K562 (cell line): ENCODE data around the gene RPL22. TPM values are rescaled to one million over a fixed set of nuclear protein-coding genes. Genes with fewer than 3 reads are reported as not detected.
A peak's percentile ranks its signal among the peaks of the same experiment; 100 is the strongest.

Source experiments
- CHAMP1 ChIP-seq: fragments of 450-650 bp; IDR thresholded peaks from 2 replicates; pipeline ENCODE4 v1.6.1; 2016; ENCODE audit warnings: mild to moderate bottlenecking
- DIDO1 ChIP-seq: fragments of 450-650 bp; IDR thresholded peaks from 2 replicates; pipeline ENCODE4 v1.6.1; 2016; ENCODE audit warnings: low read depth, missing biosample characterization, missing genetic modification characterization
- HMBOX1 ChIP-seq: sonication (generic); IDR thresholded peaks from 2 replicates; pipeline ENCODE4 v1.6.1; 2016
- MCM3 ChIP-seq: fragments of 450-650 bp; IDR thresholded peaks from 2 replicates; pipeline ENCODE4 v1.6.1; 2016
- MYNN ChIP-seq, 2 experiments: sonication (generic); formaldehyde crosslinking in 1 of 2; IDR thresholded peaks; 2 replicates each; pipeline versions ENCODE4 v1.5.0 to v1.6.1; 2016 to 2020; ENCODE audit warnings: antibody characterized with exemption in 1 of 2, missing genetic modification reagents in 1 of 2
- NEUROD1 ChIP-seq: fragments of 150-350 bp; IDR thresholded peaks from 2 replicates; pipeline ENCODE4 v1.6.1; 2014; ENCODE audit warnings: borderline replicate concordance, low read length, low read depth; ENCODE audit not compliant: partially characterized antibody
- NRF1 ChIP-seq, 2 experiments: fragments of 450-650 bp; IDR thresholded peaks in 1 of 2; conservative IDR thresholded peaks in 1 of 2; 2 replicates each; pipeline ENCODE4 v1.6.1; 2014; ENCODE audit warnings: mild to moderate bottlenecking in 2 of 2
- PTRF ChIP-seq: fragments of 450-650 bp; IDR thresholded peaks from 2 replicates; pipeline ENCODE4 v1.6.1; 2016; ENCODE audit warnings: mild to moderate bottlenecking, missing genetic modification characterization, missing compliant biosample characterization
- SMAD1 ChIP-seq: fragments of 150-350 bp; IDR thresholded peaks from 2 replicates; pipeline ENCODE4 v1.6.1; 2014; ENCODE audit warnings: low read length, low read depth; ENCODE audit not compliant: partially characterized antibody
- TFAP4 ChIP-seq: sonication (generic); formaldehyde crosslinking; IDR thresholded peaks from 2 replicates; pipeline ENCODE4 v1.8.0; 2022; ENCODE audit warnings: missing genetic modification reagents, mild to moderate bottlenecking, moderate library complexity, borderline replicate concordance
- ZBED1 ChIP-seq: IDR thresholded peaks from 2 replicates; pipeline ENCODE4 v1.6.1; 2014
- ZNF407 ChIP-seq: fragments of 450-650 bp; IDR thresholded peaks from 2 replicates; pipeline ENCODE4 v1.6.1; 2016; ENCODE audit warnings: low read depth
- ZNF75A ChIP-seq: fragments of 450-650 bp; formaldehyde crosslinking; IDR thresholded peaks from 2 replicates; pipeline ENCODE4 v1.4.0; 2020; ENCODE audit warnings: mild to moderate bottlenecking
- polyA plus RNA-seq, 8 experiments: library from polyadenylated mRNA; depleted of rRNA in 4 of 8; stranded (reverse) in 5 of 8; unstranded in 3 of 8; fragments of >200 nt; fragmentation: Nextera tagmentation in 2 of 8; fragmentation: Illumina TruSeq in 1 of 8; extraction: Ambion mirVana in 2 of 8; extraction: Trizol in 1 of 8; gene quantifications; 2 replicates each; pipeline versions ENCODE4 v1.2.1 to v1.2.3, GENCODE V29; 2011 to 2014; ENCODE audit warnings: inconsistent platforms in 1 of 8, missing spikeins in 1 of 8
- total RNA-seq, 7 experiments: library from RNA; depleted of rRNA in 6 of 7; stranded (reverse); fragments of >200 nt in 6 of 7; fragmentation: Illumina TruSeq in 2 of 7; extraction: Trizol in 2 of 7; gene quantifications; 2 replicates each; pipeline versions ENCODE4 v1.2.1 to v1.2.3, GENCODE V29; 2011 to 2021; ENCODE audit warnings: low replicate concordance in 1 of 7
- TF ChIP-seq, protein P1 (sequence below): fragments of 250-450 bp; sonication (Bioruptor Pico); IDR thresholded peaks from 2 replicates; pipeline ENCODE4 v1.4.0; 2020; ENCODE audit warnings: mild to moderate bottlenecking

The RPL22 gene
- total and polyA plus RNA-seq, 9 of the 15 experiments (the other 6 are each of a cell fraction or from before 2014, with no cell fraction given) = 467 to 1,165 (median 607) TPM

DNA sequence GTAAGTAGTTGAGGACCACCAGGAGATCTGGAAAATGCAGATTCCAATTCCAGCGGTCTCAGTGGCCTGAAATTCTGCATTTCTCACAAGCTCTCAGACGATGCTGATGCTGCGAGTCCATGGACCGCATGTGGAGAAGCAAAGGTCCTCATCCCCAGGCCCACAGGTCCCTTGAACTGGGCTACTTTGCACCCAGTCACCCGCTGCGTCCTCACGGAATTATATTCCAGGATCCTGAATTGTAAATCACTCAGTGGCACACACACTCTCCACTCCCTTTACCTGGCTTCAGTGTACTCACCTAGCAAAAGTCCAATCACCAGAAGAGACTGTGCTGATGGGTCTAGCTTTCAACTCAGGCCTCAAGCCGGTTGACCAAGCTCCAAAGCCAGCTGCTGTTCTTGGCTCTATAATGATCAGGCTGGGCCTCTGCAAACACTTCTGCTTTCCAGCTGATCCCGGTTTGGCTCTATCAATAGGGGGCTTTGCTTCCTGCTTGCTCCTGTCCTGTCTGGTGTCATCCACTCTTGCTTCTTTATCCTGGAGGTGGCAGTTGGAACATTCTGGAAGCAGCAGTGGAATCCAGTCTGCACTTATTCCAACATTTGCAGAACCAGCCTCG is 904 bp upstream of the RPL22 start (continued):
- no peak for TF ChIP-seq ZNF407
- TF ChIP-seq DIDO1 = no peak
- no peak for TF ChIP-seq SMAD1
- no peak for TF ChIP-seq ZBED1
- TF ChIP-seq TFAP4 = peak; percentile 61
- no peak for TF ChIP-seq NEUROD1
- TF ChIP-seq CHAMP1 = no peak
- TF ChIP-seq ZNF75A (CRISPR knock-in tag) = no peak
- no peak for TF ChIP-seq HMBOX1
- no peak for TF ChIP-seq NRF1 (conservative IDR thresholded peaks at IDR 0.05 in 1 of 2, IDR thresholded peaks at IDR 0.05 in 1 of 2)
- TF ChIP-seq MYNN (IDR thresholded peaks at IDR 0.05) = no peak
- TF ChIP-seq MYNN (CRISPR knock-in tag; IDR thresholded peaks at IDR 0.05) = no peak
- TF ChIP-seq, protein P1, sequence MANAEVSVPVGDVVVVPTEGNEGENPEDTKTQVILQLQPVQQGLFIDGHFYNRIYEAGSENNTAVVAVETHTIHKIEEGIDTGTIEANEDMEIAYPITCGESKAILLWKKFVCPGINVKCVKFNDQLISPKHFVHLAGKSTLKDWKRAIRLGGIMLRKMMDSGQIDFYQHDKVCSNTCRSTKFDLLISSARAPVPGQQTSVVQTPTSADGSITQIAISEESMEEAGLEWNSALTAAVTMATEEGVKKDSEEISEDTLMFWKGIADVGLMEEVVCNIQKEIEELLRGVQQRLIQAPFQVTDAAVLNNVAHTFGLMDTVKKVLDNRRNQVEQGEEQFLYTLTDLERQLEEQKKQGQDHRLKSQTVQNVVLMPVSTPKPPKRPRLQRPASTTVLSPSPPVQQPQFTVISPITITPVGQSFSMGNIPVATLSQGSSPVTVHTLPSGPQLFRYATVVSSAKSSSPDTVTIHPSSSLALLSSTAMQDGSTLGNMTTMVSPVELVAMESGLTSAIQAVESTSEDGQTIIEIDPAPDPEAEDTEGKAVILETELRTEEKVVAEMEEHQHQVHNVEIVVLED = no peak
- TF ChIP-seq PTRF (tag) = no peak
- TF ChIP-seq MCM3 = no peak
